Caco-2 (cell line): ENCODE results near the gene MESD. TPM values are rescaled to one million over a fixed set of nuclear protein-coding genes. Genes with fewer than 3 reads are reported as not detected.

Experiments
- BruUV-seq: library from RNA; stranded (reverse); fragments of 400-500 nt; replicated peaks from 2 replicates; lab custom pipeline; 2021; lab: Mats Ljungman, UMichigan
- CTCF ChIA-PET: fragments of 300-600 bp; sonication (Branson Sonifier 250); formaldehyde crosslinking; loops from one replicate; lab custom pipeline; 2022; ENCODE audit warnings: antibody characterized with exemption; lab: Charles Lee
- POLR2A ChIA-PET: fragments of 300-600 bp; sonication (Branson Sonifier 250); formaldehyde crosslinking; loops from one replicate; lab custom pipeline; 2022; ENCODE audit warnings: antibody characterized with exemption; lab: Charles Lee
- DNase-seq, 2 experiments: peaks; one replicate each; pipeline versions ENCODE4 v3.0.0 to v3.0.0-alpha.2; 2020 to 2022
- H3K27me3 ChIP-seq: replicated peaks from 2 replicates; pipeline ENCODE4 v1.6.0; 2011; ENCODE audit warnings: low read length; ENCODE audit not compliant: control insufficient read depth, insufficient read depth
- H3K36me3 ChIP-seq: 2 replicates; pipeline ENCODE4 v1.5.1; 2011; ENCODE audit warnings: low read length; ENCODE audit not compliant: control insufficient read depth, insufficient read depth
- H3K4me1 ChIP-seq: fragments of 250-450 bp; sonication (Bioruptor Pico); 2 replicates; pipeline ENCODE4 v1.5.1; 2020; ENCODE audit warnings: mild to moderate bottlenecking
- H3K4me3 ChIP-seq: 2 replicates; pipeline ENCODE4 v1.5.1; 2011; ENCODE audit warnings: low read depth, mild to moderate bottlenecking, control low read depth, low read length
- H3K9me3 ChIP-seq: fragments of 250-450 bp; sonication (Bioruptor Pico); 2 replicates; pipeline ENCODE4 v1.5.1; 2020; ENCODE audit warnings: mild to moderate bottlenecking, moderate library complexity
- H3K27ac Mint-ChIP-seq: one replicate; pipeline ENCODE4 v1.8.0; 2022; ENCODE audit warnings: mixed read lengths; ENCODE audit not compliant: unreplicated experiment
- H3K27me3 Mint-ChIP-seq: one replicate; pipeline ENCODE4 v1.8.0; 2022; ENCODE audit warnings: mixed read lengths; ENCODE audit not compliant: insufficient read depth, unreplicated experiment
- H3K36me3 Mint-ChIP-seq: one replicate; pipeline ENCODE4 v1.8.0; 2022; ENCODE audit warnings: mild to moderate bottlenecking, mixed read lengths; ENCODE audit not compliant: insufficient read depth, unreplicated experiment
- H3K4me1 Mint-ChIP-seq: one replicate; pipeline ENCODE4 v1.8.0; 2022; ENCODE audit warnings: low read depth, mixed read lengths; ENCODE audit not compliant: unreplicated experiment
- H3K4me3 Mint-ChIP-seq: one replicate; pipeline ENCODE4 v1.8.0; 2022; ENCODE audit warnings: mild to moderate bottlenecking, moderate library complexity, mixed read lengths; ENCODE audit not compliant: unreplicated experiment
- H3K9me3 Mint-ChIP-seq: one replicate; pipeline ENCODE4 v1.8.0; 2022; ENCODE audit warnings: mixed read lengths; ENCODE audit not compliant: unreplicated experiment
- CTCF ChIP-seq, 2 experiments: fragments of 200-600 bp in 1 of 2; IDR thresholded peaks; 1 replicate in 1 of 2; 2 replicates in 1 of 2; pipeline versions ENCODE4 v1.5.1 to v1.8.0; 2011 to 2022; ENCODE audit warnings: antibody characterized with exemption in 1 of 2, control low read depth in 1 of 2, inconsistent platforms in 1 of 2, low read depth in 1 of 2, low read length in 1 of 2, mild to moderate bottlenecking in 1 of 2, moderate library complexity in 1 of 2; ENCODE audit not compliant: insufficient read depth in 1 of 2, severe bottlenecking in 1 of 2, unreplicated experiment in 1 of 2
- intact Hi-C: fragments of 100-400 bp; cut with micrococcal nuclease; formaldehyde crosslinking; loops from one replicate; pipeline ENCODE4 v1.10.0; 2022; ENCODE audit not compliant: unreplicated experiment
- total RNA-seq: library from RNA; stranded (reverse); gene quantifications from 2 replicates; pipeline ENCODE4 v1.2.3, GENCODE V29; 2022

Gene MESD
- total RNA-seq, 1 experiment from 2014 or later: 30.3 TPM

GRCh38 chr15:80936288-80937078 lies 53.1 kb downstream of the MESD start:
- Mint-ChIP-seq H3K9me3 (no peaks in the 10 kb centered on the region), H3K4me1 (peaks cover 5% of the 10 kb centered on the region), H3K27ac (no peak overlapping the region), H3K36me3 (no peaks in the 10 kb centered on the region), H3K4me3 (no peak overlapping the region), H3K27me3 (no peaks in the 10 kb centered on the region)
- H3K4me1 ChIP-seq: 0 out of 2 replicates have a peak, but pooled peaks cover 3% of the 10 kb centered on the region
- H3K27me3 ChIP-seq: no peaks in the 10 kb centered on the region
- POLR2A ChIA-PET: no interaction called here
- intact Hi-C loops: no loop called here
- H3K4me3 ChIP-seq: no peak overlapping the region
- H3K9me3 ChIP-seq: no peaks in the 10 kb centered on the region
- no peaks in the 10 kb centered on the region for H3K36me3 ChIP-seq
- CTCF ChIA-PET: no interaction called here
- DNase-seq: no peak
- TF ChIP-seq CTCF (IDR thresholded peaks at IDR 0.05; ENCODE audit: insufficient read depth in 1 of 2, low read depth in 1 of 2, low read length in 1 of 2, severe bottlenecking in 1 of 2, unreplicated experiment in 1 of 2): no peak
- no TSS peak for BruUV-seq

GRCh38 chr15:80934761-80935221 lies 54.8 kb downstream of the MESD start:
- no peaks in the 10 kb centered on the region for H3K9me3 Mint-ChIP-seq
- CTCF ChIA-PET: no interaction called here
- DNase-seq: no peak
- intact Hi-C loops: no loop called here
- no peaks in the 10 kb centered on the region for H3K27me3 Mint-ChIP-seq
- H3K9me3 ChIP-seq: no peaks in the 10 kb centered on the region
- H3K27ac Mint-ChIP-seq: no peak overlapping the region
- peaks cover 5% of the 10 kb centered on the region for H3K4me1 Mint-ChIP-seq
- no peaks in the 10 kb centered on the region for H3K36me3 Mint-ChIP-seq
- H3K27me3 ChIP-seq: no peaks in the 10 kb centered on the region
- H3K4me3 ChIP-seq: no peak overlapping the region
- no peaks in the 10 kb centered on the region for H3K36me3 ChIP-seq
- TF ChIP-seq CTCF (IDR thresholded peaks at IDR 0.05; ENCODE audit: insufficient read depth in 1 of 2, low read depth in 1 of 2, low read length in 1 of 2, severe bottlenecking in 1 of 2, unreplicated experiment in 1 of 2): no peak
- no TSS peak for BruUV-seq
- H3K4me3 Mint-ChIP-seq: no peak overlapping the region
- POLR2A ChIA-PET: interaction anchor here (0.6 kb wide), 1 partner anchor 32 kb away, joined by 4 read pairs; no protein-coding TSS in a partner anchor
- 0 out of 2 replicates have a peak, but pooled peaks cover 3% of the 10 kb centered on the region for H3K4me1 ChIP-seq

- POLR2A ChIA-PET: no interaction called here
- CTCF ChIA-PET: no interaction called here
- Histone ChIP-seq H3K9me3 (no peaks in the 10 kb centered on the region), H3K27me3 (no peaks in the 10 kb centered on the region), H3K36me3 (no peaks in the 10 kb centered on the region), H3K4me1 (0 out of 2 replicates have a peak, but pooled peaks cover 3% of the 10 kb centered on the region), H3K4me3 (no peak overlapping the region)
- no peak for TF ChIP-seq CTCF (IDR thresholded peaks at IDR 0.05; ENCODE audit: insufficient read depth in 1 of 2, low read depth in 1 of 2, low read length in 1 of 2, severe bottlenecking in 1 of 2, unreplicated experiment in 1 of 2)
- Mint-ChIP-seq H3K27me3 (no peaks in the 10 kb centered on the region), H3K9me3 (no peaks in the 10 kb centered on the region), H3K4me1 (peaks cover 5% of the 10 kb centered on the region), H3K27ac (no peak overlapping the region), H3K36me3 (no peaks in the 10 kb centered on the region), H3K4me3 (no peak overlapping the region)
- no peak for DNase-seq
- no TSS peak for BruUV-seq
- intact Hi-C loops: no loop called here
These were observed 56.6 kb downstream of the MESD start for GRCh38 chr15:80932989-80933388.
